PFSK-1 (cell line): ENCODE measurements around the gene CDCP2.

Experiments
- POLR2AphosphoS5 ChIP-seq: IDR thresholded peaks from 2 replicates; pipeline ENCODE4 v1.6.1; 2012; ENCODE audit warnings: low read depth, mild to moderate bottlenecking, control low read depth, low read length, moderate library complexity
- REST ChIP-seq, 2 experiments: IDR thresholded peaks; 2 replicates each; pipeline versions ENCODE4 v1.6.1 to v1.8.0; 2011 to 2012; ENCODE audit warnings: low read depth in 2 of 2, low read length in 2 of 2, control low read depth in 1 of 2, inconsistent platforms in 1 of 2, mild to moderate bottlenecking in 1 of 2, moderate library complexity in 1 of 2; ENCODE audit not compliant: insufficient read depth in 1 of 2
- TAF1 ChIP-seq: IDR thresholded peaks from 2 replicates; pipeline ENCODE4 v1.6.1; 2012; ENCODE audit warnings: low read length, control low read depth, borderline replicate concordance; ENCODE audit not compliant: insufficient read depth

GRCh38 chr1:54168206-54168965 lies 15.6 kb upstream of the CDCP2 start:
- no peak for TF ChIP-seq REST (IDR thresholded peaks at IDR 0.05; ENCODE audit: insufficient read depth in 1 of 2, low read depth in 2 of 2, low read length in 2 of 2)
- TF ChIP-seq POLR2AphosphoS5: no peak
- TF ChIP-seq TAF1: no peak
